GM23338 (cell line): ENCODE results near the gene TRIML2. TPM values are rescaled to one million over a fixed set of nuclear protein-coding genes. Genes with fewer than 3 reads are reported as not detected.

ENCODE experiments used
- ATAC-seq: fragments of 200-7000 bp; cut with Tn5 transposase; 3 replicates; pipeline ENCODE4 v1.9.1; 2020
- DNase-seq: peaks from one replicate; pipeline ENCODE4 v3.0.0-alpha.2; 2015; ENCODE audit warnings: low spot score
- H2AFZ ChIP-seq: fragments of 200-600 bp; sonication (generic); 2 replicates; pipeline ENCODE4 v1.8.0; 2016; ENCODE audit warnings: antibody characterized with exemption, mild to moderate bottlenecking, moderate library complexity
- H3F3A ChIP-seq: fragments of 200-600 bp; sonication (generic); replicated peaks from 2 replicates; pipeline ENCODE4 v1.8.0; 2017; ENCODE audit warnings: antibody characterized with exemption, mixed run types, low read depth
- H3K27ac ChIP-seq: fragments of 200-600 bp; sonication (generic); 2 replicates; pipeline ENCODE4 v1.6.1; 2016; ENCODE audit warnings: low read depth
- H3K27me3 ChIP-seq: fragments of 200-600 bp; sonication (generic); 2 replicates; pipeline ENCODE4 v1.8.0; 2016; ENCODE audit warnings: mild to moderate bottlenecking, mixed run types, moderate library complexity; ENCODE audit not compliant: insufficient read depth
- H3K36me3 ChIP-seq: fragments of 200-600 bp; sonication (generic); 2 replicates; pipeline ENCODE4 v1.8.0; 2016; ENCODE audit warnings: mild to moderate bottlenecking; ENCODE audit not compliant: insufficient read depth
- H3K4me1 ChIP-seq: fragments of 200-600 bp; sonication (generic); 2 replicates; pipeline ENCODE4 v1.8.0; 2016; ENCODE audit warnings: mild to moderate bottlenecking, moderate library complexity; ENCODE audit not compliant: insufficient read depth
- H3K4me2 ChIP-seq: fragments of 200-600 bp; sonication (generic); 2 replicates; pipeline ENCODE4 v1.7.1; 2017; ENCODE audit warnings: mixed run types
- H3K4me3 ChIP-seq: fragments of 200-600 bp; sonication (generic); 2 replicates; pipeline ENCODE4 v1.6.1; 2016; ENCODE audit warnings: mixed run types
- H3K79me2 ChIP-seq: fragments of 200-600 bp; sonication (generic); replicated peaks from 2 replicates; pipeline ENCODE4 v1.8.0; 2017; ENCODE audit warnings: mild to moderate bottlenecking; ENCODE audit not compliant: insufficient read depth
- H3K9me2 ChIP-seq: fragments of 200-600 bp; sonication (generic); 2 replicates; pipeline ENCODE4 v1.8.0; 2017; ENCODE audit not compliant: insufficient read depth
- H4K20me1 ChIP-seq: fragments of 200-600 bp; sonication (generic); replicated peaks from 2 replicates; pipeline ENCODE4 v1.8.0; 2017; ENCODE audit warnings: mild to moderate bottlenecking; ENCODE audit not compliant: insufficient read depth
- H3K27ac Mint-ChIP-seq: 2 replicates; pipeline ENCODE4 v1.8.0; 2020; ENCODE audit warnings: inconsistent platforms, mild to moderate bottlenecking, moderate library complexity, mixed read lengths
- H3K27me3 Mint-ChIP-seq: 3 replicates; pipeline ENCODE4 v1.8.0; 2022; ENCODE audit warnings: low read depth, mild to moderate bottlenecking, moderate library complexity, mixed read lengths, inconsistent platforms; ENCODE audit not compliant: insufficient read depth, poor library complexity
- H3K36me3 Mint-ChIP-seq: 3 replicates; pipeline ENCODE4 v1.8.0; 2021; ENCODE audit warnings: low read depth, mild to moderate bottlenecking, inconsistent platforms, moderate library complexity, mixed read lengths
- H3K4me1 Mint-ChIP-seq: 3 replicates; pipeline ENCODE4 v1.8.0; 2020; ENCODE audit warnings: mild to moderate bottlenecking, inconsistent platforms, mixed read lengths
- H3K4me3 Mint-ChIP-seq: 3 replicates; pipeline ENCODE4 v1.8.0; 2021; ENCODE audit warnings: moderate library complexity, mild to moderate bottlenecking, inconsistent platforms, mixed read lengths
- H3K9me3 Mint-ChIP-seq: 3 replicates; pipeline ENCODE4 v1.8.0; 2020; ENCODE audit warnings: moderate library complexity, mild to moderate bottlenecking, inconsistent platforms, mixed read lengths
- CTCF ChIP-seq, 2 experiments: fragments of 200-600 bp in 1 of 2; sonication (generic) in 1 of 2; conservative IDR thresholded peaks; 2 replicates each; pipeline versions ENCODE4 v1.5.1 to v1.6.1; 2016 to 2017; ENCODE audit warnings: antibody characterized with exemption in 2 of 2, low read depth in 2 of 2, mild to moderate bottlenecking in 2 of 2, moderate library complexity in 1 of 2
- EZH2phosphoT487 ChIP-seq: fragments of 200-600 bp; sonication (generic); IDR thresholded peaks from one replicate; pipeline ENCODE4 v1.8.1; 2018; ENCODE audit warnings: antibody characterized with exemption; ENCODE audit not compliant: unreplicated experiment
- JUNB ChIP-seq: IDR thresholded peaks from one replicate; pipeline ENCODE4 v1.6.1; 2016; ENCODE audit warnings: antibody characterized with exemption; ENCODE audit not compliant: unreplicated experiment
- POLR2AphosphoS5 ChIP-seq: IDR thresholded peaks from 2 replicates; pipeline ENCODE4 v1.6.1; 2016; ENCODE audit warnings: antibody characterized with exemption, low read depth
- STAT1 ChIP-seq: IDR thresholded peaks from one replicate; pipeline ENCODE4 v1.6.1; 2016; ENCODE audit warnings: antibody characterized with exemption; ENCODE audit not compliant: unreplicated experiment
- ZNF114 ChIP-seq: fragments of 250-450 bp; sonication (Bioruptor Pico); IDR thresholded peaks from 2 replicates; pipeline ENCODE4 v1.5.0; 2020; ENCODE audit warnings: mild to moderate bottlenecking, moderate library complexity
- polyA plus RNA-seq: library from polyadenylated mRNA; unstranded; fragments of >200 nt; fragmentation: Nextera tagmentation; extraction: Ambion mirVana; gene quantifications from 2 replicates; pipeline ENCODE4 v1.2.1, GENCODE V29; 2016
- total RNA-seq: library from RNA; depleted of rRNA; stranded (reverse); fragments of >200 nt; shearing (Covaris generic); gene quantifications from 2 replicates; pipeline ENCODE4 v1.2.3, GENCODE V29; 2014
- TF ChIP-seq, protein P1 (sequence below): fragments of 250-450 bp; sonication (Bioruptor Pico); IDR thresholded peaks from 2 replicates; pipeline ENCODE4 v1.5.0; 2020; ENCODE audit warnings: mild to moderate bottlenecking, moderate library complexity

Gene TRIML2
- total and polyA plus RNA-seq, 2 experiments from 2014 or later: 57.8 to 77.9 TPM

DNA sequence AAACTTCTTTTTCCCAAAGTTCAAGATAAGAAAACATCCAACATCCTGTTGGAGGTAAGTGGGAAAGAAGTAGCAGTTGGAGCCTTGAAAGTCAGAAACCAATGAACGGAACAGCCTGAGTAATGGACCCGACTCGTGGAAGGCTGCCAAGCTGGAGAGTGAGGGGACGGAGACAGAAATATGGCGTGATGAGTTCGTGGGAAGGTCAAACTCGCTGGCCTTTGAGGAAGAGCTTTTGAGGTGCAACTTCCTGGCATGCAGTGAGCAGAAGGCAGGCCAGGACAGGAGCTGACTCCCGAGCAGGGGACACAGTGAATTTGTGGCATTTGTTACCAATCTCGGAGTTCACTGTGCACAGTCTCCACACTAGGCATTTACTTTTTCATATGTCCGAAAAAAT is 28.8 kb upstream of the TRIML2 start (continued):
- TF ChIP-seq, protein P1, sequence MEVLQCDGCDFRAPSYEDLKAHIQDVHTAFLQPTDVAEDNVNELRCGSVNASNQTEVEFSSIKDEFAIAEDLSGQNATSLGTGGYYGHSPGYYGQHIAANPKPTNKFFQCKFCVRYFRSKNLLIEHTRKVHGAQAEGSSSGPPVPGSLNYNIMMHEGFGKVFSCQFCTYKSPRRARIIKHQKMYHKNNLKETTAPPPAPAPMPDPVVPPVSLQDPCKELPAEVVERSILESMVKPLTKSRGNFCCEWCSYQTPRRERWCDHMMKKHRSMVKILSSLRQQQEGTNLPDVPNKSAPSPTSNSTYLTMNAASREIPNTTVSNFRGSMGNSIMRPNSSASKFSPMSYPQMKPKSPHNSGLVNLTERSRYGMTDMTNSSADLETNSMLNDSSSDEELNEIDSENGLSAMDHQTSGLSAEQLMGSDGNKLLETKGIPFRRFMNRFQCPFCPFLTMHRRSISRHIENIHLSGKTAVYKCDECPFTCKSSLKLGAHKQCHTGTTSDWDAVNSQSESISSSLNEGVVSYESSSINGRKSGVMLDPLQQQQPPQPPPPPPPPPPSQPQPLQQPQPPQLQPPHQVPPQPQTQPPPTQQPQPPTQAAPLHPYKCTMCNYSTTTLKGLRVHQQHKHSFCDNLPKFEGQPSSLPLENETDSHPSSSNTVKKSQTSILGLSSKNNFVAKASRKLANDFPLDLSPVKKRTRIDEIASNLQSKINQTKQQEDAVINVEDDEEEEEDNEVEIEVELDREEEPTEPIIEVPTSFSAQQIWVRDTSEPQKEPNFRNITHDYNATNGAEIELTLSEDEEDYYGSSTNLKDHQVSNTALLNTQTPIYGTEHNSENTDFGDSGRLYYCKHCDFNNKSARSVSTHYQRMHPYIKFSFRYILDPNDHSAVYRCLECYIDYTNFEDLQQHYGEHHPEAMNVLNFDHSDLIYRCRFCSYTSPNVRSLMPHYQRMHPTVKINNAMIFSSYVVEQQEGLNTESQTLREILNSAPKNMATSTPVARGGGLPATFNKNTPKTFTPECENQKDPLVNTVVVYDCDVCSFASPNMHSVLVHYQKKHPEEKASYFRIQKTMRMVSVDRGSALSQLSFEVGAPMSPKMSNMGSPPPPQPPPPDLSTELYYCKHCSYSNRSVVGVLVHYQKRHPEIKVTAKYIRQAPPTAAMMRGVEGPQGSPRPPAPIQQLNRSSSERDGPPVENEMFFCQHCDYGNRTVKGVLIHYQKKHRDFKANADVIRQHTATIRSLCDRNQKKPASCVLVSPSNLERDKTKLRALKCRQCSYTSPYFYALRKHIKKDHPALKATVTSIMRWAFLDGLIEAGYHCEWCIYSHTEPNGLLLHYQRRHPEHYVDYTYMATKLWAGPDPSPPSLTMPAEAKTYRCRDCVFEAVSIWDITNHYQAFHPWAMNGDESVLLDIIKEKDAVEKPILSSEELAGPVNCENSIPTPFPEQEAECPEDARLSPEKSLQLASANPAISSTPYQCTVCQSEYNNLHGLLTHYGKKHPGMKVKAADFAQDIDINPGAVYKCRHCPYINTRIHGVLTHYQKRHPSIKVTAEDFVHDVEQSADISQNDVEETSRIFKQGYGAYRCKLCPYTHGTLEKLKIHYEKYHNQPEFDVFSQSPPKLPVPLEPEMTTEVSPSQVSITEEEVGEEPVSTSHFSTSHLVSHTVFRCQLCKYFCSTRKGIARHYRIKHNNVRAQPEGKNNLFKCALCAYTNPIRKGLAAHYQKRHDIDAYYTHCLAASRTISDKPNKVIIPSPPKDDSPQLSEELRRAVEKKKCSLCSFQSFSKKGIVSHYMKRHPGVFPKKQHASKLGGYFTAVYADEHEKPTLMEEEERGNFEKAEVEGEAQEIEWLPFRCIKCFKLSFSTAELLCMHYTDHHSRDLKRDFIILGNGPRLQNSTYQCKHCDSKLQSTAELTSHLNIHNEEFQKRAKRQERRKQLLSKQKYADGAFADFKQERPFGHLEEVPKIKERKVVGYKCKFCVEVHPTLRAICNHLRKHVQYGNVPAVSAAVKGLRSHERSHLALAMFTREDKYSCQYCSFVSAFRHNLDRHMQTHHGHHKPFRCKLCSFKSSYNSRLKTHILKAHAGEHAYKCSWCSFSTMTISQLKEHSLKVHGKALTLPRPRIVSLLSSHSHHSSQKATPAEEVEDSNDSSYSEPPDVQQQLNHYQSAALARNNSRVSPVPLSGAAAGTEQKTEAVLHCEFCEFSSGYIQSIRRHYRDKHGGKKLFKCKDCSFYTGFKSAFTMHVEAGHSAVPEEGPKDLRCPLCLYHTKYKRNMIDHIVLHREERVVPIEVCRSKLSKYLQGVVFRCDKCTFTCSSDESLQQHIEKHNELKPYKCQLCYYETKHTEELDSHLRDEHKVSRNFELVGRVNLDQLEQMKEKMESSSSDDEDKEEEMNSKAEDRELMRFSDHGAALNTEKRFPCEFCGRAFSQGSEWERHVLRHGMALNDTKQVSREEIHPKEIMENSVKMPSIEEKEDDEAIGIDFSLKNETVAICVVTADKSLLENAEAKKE: no peak

DNA sequence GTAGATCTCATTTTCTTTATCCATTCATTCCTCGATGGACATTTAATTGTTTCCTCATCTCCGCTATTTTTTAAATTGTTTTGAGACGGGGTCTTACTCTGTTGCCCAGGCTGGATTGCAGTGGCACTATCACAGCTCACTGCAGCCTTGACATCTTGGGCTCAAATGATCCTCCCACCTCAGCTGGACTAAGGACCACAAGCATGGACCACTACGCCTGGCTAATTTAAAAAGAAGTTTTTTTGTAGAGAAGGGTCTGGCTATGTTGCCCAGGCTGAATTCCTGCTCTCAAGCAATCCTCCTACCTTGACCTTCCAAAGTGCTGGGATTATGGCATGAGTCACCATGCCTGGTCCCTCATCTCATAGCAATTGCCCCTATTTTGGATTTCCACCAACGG is 22.8 kb upstream of the TRIML2 start:
- Mint-ChIP-seq H3K36me3 (no peaks in the 10 kb centered on the region), H3K4me3 (no peak overlapping the region), H3K9me3 (no peaks in the 10 kb centered on the region), H3K27ac (no peak overlapping the region), H3K27me3 (no peaks in the 10 kb centered on the region), H3K4me1 (peaks cover 8% of the 10 kb centered on the region)
- DNase-seq (no peak), ATAC-seq (no peak)
- H2AFZ ChIP-seq: no peak overlapping the region
- H3K36me3 ChIP-seq: no peaks in the 10 kb centered on the region
- no peaks in the 10 kb centered on the region for H3K9me2 ChIP-seq
- H4K20me1 ChIP-seq: no peaks in the 10 kb centered on the region
- H3K79me2 ChIP-seq: no peaks in the 10 kb centered on the region
- no peak overlapping the region for H3K27ac ChIP-seq
- no peaks in the 10 kb centered on the region for H3F3A ChIP-seq
- H3K27me3 ChIP-seq: no peaks in the 10 kb centered on the region
- TF ChIP-seq JUNB (no peak), STAT1 (no peak), ZNF114 (CRISPR knock-in tag) (no peak), EZH2phosphoT487 (no peak), POLR2AphosphoS5 (no peak), CTCF (conservative IDR thresholded peaks at IDR 0.05; ENCODE audit: low read depth in 2 of 2) (no peak)
- H3K4me1 ChIP-seq: no peaks in the 10 kb centered on the region
- no peak overlapping the region for H3K4me2 ChIP-seq
- H3K4me3 ChIP-seq: no peak overlapping the region
